K562 (cell line): ENCODE results near the gene HOXA4. TPM values are rescaled to one million over a fixed set of nuclear protein-coding genes. Genes with fewer than 3 reads are reported as not detected.
A peak's percentile ranks its signal among the peaks of the same experiment; 100 is the strongest.

Experiments
- ATAC-seq: fragments of 200-7000 bp; cut with Tn5 transposase; 3 replicates; pipeline ENCODE4 v1.9.1; 2020; ENCODE audit warnings: moderate library complexity
- BruUV-seq: library from RNA; stranded (reverse); fragments of 400-500 nt; replicated peaks from 2 replicates; lab custom pipeline; 2021; lab: Mats Ljungman, UMichigan
- CTCF ChIA-PET: fragments of 300-600 bp; formaldehyde crosslinking; extraction: SDS; loops from one replicate; lab custom pipeline; 2021; ENCODE audit warnings: low intra/inter-chr PET ratio; lab: Yijun Ruan, JAX
- POLR2A ChIA-PET: fragments of 300-600, 350-650 bp; sonication (Branson Sonifier 250); formaldehyde crosslinking; extraction: SDS; loops from one replicate; lab custom pipeline; 2021; ENCODE audit warnings: antibody characterized with exemption, inconsistent platforms; lab: Yijun Ruan, JAX
- DNase-seq, 4 experiments: peaks; one replicate each; pipeline versions ENCODE4 v3.0.0 to v3.0.0-alpha.2; 2011 to 2018; ENCODE audit warnings: low spot score in 3 of 4, mixed read lengths in 3 of 4; ENCODE audit errors: extremely low read depth in 1 of 4
- FAIRE-seq: peaks from 2 replicates; lab custom pipeline; 2011; peaks lifted over from hg19 to GRCh38; lab: Jason Lieb, UNC
- H2AFZ ChIP-seq: 2 replicates; pipeline ENCODE4 v1.6.0; 2011; ENCODE audit warnings: low read depth, low read length, control low read depth, inconsistent platforms
- H3K27ac ChIP-seq: fragments of 200-600 bp; 3 replicates; pipeline ENCODE4 v1.8.0; 2011; ENCODE audit warnings: low read depth, mild to moderate bottlenecking, control low read depth, inconsistent platforms, low read length, moderate library complexity, mixed read lengths; ENCODE audit errors: extremely low read depth
- H3K27me3 ChIP-seq, 2 experiments: fragments of 300-600 bp in 1 of 2; 2 replicates in 1 of 2; 3 replicates in 1 of 2; pipeline versions ENCODE4 v1.6.0 to v1.8.0; 2011; ENCODE audit warnings: inconsistent platforms in 2 of 2, low read length in 2 of 2, mild to moderate bottlenecking in 1 of 2, mixed read lengths in 1 of 2, moderate library complexity in 1 of 2; ENCODE audit not compliant: control insufficient read depth in 2 of 2, insufficient read depth in 2 of 2
- H3K36me3 ChIP-seq: fragments of 300-600 bp; 3 replicates; pipeline ENCODE4 v1.8.0; 2011; ENCODE audit warnings: mild to moderate bottlenecking, low read length, inconsistent platforms; ENCODE audit not compliant: control insufficient read depth, insufficient read depth
- H3K4me1 ChIP-seq, 2 experiments: fragments of 200-600 bp in 1 of 2; replicated peaks in 1 of 2; 2 replicates in 1 of 2; 3 replicates in 1 of 2; pipeline versions ENCODE4 v1.5.1 to v1.8.0; 2011; ENCODE audit warnings: inconsistent platforms in 2 of 2, low read length in 2 of 2, mild to moderate bottlenecking in 1 of 2, mixed read lengths in 1 of 2, moderate library complexity in 1 of 2; ENCODE audit not compliant: control insufficient read depth in 2 of 2, insufficient read depth in 2 of 2
- H3K4me2 ChIP-seq: 2 replicates; pipeline ENCODE4 v1.6.1; 2011; ENCODE audit warnings: low read length, control low read depth, inconsistent platforms, mixed read lengths; ENCODE audit not compliant: insufficient read depth
- H3K4me3 ChIP-seq: fragments of 200-600 bp; sonication (generic), shearing (Covaris generic); 2 replicates; pipeline ENCODE4 v1.5.1; 2016; ENCODE audit warnings: control low read depth, inconsistent platforms
- H3K79me2 ChIP-seq: fragments of 200-600 bp; 3 replicates; pipeline ENCODE4 v1.8.0; 2011; ENCODE audit warnings: low read length, inconsistent platforms; ENCODE audit not compliant: control insufficient read depth, insufficient read depth
- H3K9ac ChIP-seq, 2 experiments: 2 replicates each; pipeline versions ENCODE4 v1.6.0 to v1.6.1; 2011; ENCODE audit warnings: low read depth in 2 of 2, low read length in 2 of 2, control low read depth in 1 of 2, inconsistent platforms in 1 of 2, mild to moderate bottlenecking in 1 of 2, mixed read lengths in 1 of 2; ENCODE audit not compliant: insufficient read depth in 1 of 2
- H3K9me1 ChIP-seq: one replicate; pipeline ENCODE4 v1.6.0; 2011; ENCODE audit warnings: inconsistent platforms, mild to moderate bottlenecking, low read length, moderate library complexity; ENCODE audit not compliant: control insufficient read depth, insufficient read depth
- H3K9me3 ChIP-seq: replicated peaks from 2 replicates; pipeline ENCODE4 v1.5.1; 2011; ENCODE audit warnings: low read depth, low read length, inconsistent platforms; ENCODE audit not compliant: control insufficient read depth, insufficient read depth
- H4K20me1 ChIP-seq: replicated peaks from 2 replicates; pipeline ENCODE4 v1.6.1; 2011; ENCODE audit warnings: low read length, inconsistent platforms, mixed read lengths; ENCODE audit not compliant: control insufficient read depth, insufficient read depth
- CTBP1 ChIP-seq: fragments of 450-650 bp; IDR thresholded peaks from 2 replicates; pipeline ENCODE4 v1.6.1; 2016; ENCODE audit warnings: borderline replicate concordance
- LCOR ChIP-seq: sonication (generic); formaldehyde crosslinking; IDR thresholded peaks from 2 replicates; pipeline ENCODE4 v1.8.0; 2022; ENCODE audit warnings: mild to moderate bottlenecking, missing genetic modification reagents
- NFRKB ChIP-seq: fragments of 450-650 bp; IDR thresholded peaks from 2 replicates; pipeline ENCODE4 v1.6.1; 2016; ENCODE audit warnings: low read depth
- POLR2B ChIP-seq: fragments of 450-650 bp; IDR thresholded peaks from 2 replicates; pipeline ENCODE4 v1.6.1; 2018; ENCODE audit warnings: low read depth; ENCODE audit not compliant: partially characterized antibody
- XRCC4 ChIP-seq: IDR thresholded peaks from one replicate; pipeline ENCODE4 v1.6.1; 2011; ENCODE audit not compliant: insufficient read depth, insufficient read length; ENCODE audit errors: extremely low read depth
- ZNF586 ChIP-seq: fragments of 450-650 bp; formaldehyde crosslinking; conservative IDR thresholded peaks from 2 replicates; pipeline ENCODE4 v1.4.0; 2020; ENCODE audit warnings: mild to moderate bottlenecking, moderate library complexity
- WGBS: fragments of 100-300 bp; shearing (Covaris generic); methylation state at CpG from one replicate; pipeline ENCODE4 v1.1.6; 2016; ENCODE audit warnings: low coverage, mixed read lengths; ENCODE audit not compliant: insufficient coverage; ENCODE audit errors: missing lambda C conversion rate; 5-methylcytosine and 5-hydroxymethylcytosine counted together
- in situ Hi-C: fragments of 300-500 bp; cut with MboI; formaldehyde crosslinking; loops from 4 replicates; pipeline ENCODE4 v1.15.0; 2018; ENCODE audit warnings: inconsistent platforms, mixed read lengths
- intact Hi-C: fragments of 100-400 bp; cut with micrococcal nuclease; formaldehyde crosslinking; loops from 2 replicates; pipeline ENCODE4 v1.14.2; 2022
- polyA plus RNA-seq, 8 experiments: library from polyadenylated mRNA; depleted of rRNA in 4 of 8; stranded (reverse) in 5 of 8; unstranded in 3 of 8; fragments of >200 nt; fragmentation: Nextera tagmentation in 2 of 8; fragmentation: Illumina TruSeq in 1 of 8; extraction: Ambion mirVana in 2 of 8; extraction: Trizol in 1 of 8; gene quantifications; 2 replicates each; pipeline versions ENCODE4 v1.2.1 to v1.2.3, GENCODE V29; 2011 to 2014; ENCODE audit warnings: inconsistent platforms in 1 of 8, missing spikeins in 1 of 8
- total RNA-seq, 7 experiments: library from RNA; depleted of rRNA in 6 of 7; stranded (reverse); fragments of >200 nt in 6 of 7; fragmentation: Illumina TruSeq in 2 of 7; extraction: Trizol in 2 of 7; gene quantifications; 2 replicates each; pipeline versions ENCODE4 v1.2.1 to v1.2.3, GENCODE V29; 2011 to 2021; ENCODE audit warnings: low replicate concordance in 1 of 7
- TF ChIP-seq, protein P1 (sequence below): IDR thresholded peaks from 2 replicates; pipeline ENCODE4 v1.6.1; 2011; ENCODE audit warnings: borderline replicate concordance, low read depth, mild to moderate bottlenecking, moderate library complexity, low read length; ENCODE audit not compliant: insufficient read depth, poor library complexity, severe bottlenecking
- TF ChIP-seq, protein P2 (sequence below): fragments of 250-450 bp; sonication (Bioruptor Pico); IDR thresholded peaks from 2 replicates; pipeline ENCODE4 v1.5.0; 2020; ENCODE audit warnings: mild to moderate bottlenecking
- TF ChIP-seq, protein P3 (sequence below): fragments of 450-650 bp; formaldehyde crosslinking; IDR thresholded peaks from 2 replicates; pipeline ENCODE4 v1.4.0; 2020; ENCODE audit warnings: mild to moderate bottlenecking, moderate library complexity
- TF ChIP-seq, protein P4 (sequence below): fragments of 250-450 bp; sonication (Bioruptor Pico); IDR thresholded peaks from 2 replicates; pipeline ENCODE4 v1.6.1; 2021; ENCODE audit warnings: mild to moderate bottlenecking

HOXA4 gene
- total and polyA plus RNA-seq, 9 of the 15 experiments (the other 6 are each of a cell fraction or from before 2014, with no cell fraction given) = not detected

DNA sequence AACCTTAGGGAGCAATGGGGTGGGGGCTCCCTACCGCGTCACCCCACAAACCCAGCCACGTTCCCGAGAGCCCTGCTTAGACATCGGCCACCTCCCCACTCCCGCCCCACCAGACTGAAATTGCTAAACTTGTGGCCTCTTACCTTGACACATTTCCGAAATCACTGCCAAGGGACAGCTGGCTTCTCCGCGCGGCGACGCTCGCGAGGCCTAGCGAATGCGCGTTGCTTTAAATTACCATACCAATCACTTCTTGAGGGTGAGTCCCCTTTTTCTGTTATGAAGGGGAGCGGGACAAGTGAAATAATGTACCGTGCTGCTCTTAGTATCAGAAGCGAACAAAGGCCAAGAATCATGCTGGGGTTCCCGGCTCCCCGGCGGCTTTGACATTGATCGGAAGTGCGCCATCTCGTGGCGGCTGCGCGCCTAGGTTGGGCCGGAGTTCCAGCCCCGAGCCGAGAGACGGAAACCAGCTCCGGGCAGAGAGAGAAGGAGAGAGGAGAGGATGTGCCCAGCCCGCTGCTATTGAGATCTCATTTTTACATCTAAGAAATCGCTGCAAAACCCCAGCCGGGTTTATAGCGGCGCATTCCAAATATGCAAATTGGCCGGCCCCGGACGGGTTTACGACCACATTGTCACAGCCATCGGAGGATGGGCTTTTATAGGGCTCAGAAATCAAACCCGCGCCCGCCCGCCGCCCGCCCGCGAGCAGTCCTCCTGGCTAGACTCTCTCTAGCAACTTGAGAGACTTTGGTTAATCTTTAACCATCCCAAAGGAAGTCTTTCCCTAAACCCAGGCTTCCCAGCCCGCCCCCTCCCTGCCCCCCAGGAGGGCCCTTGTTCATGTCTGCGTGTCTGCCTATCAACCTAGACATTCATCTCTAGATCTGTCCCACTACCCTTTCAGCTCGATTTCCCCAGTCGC, 49.2 kb upstream of the HOXA4 start (continued):
- TF ChIP-seq, protein P1, sequence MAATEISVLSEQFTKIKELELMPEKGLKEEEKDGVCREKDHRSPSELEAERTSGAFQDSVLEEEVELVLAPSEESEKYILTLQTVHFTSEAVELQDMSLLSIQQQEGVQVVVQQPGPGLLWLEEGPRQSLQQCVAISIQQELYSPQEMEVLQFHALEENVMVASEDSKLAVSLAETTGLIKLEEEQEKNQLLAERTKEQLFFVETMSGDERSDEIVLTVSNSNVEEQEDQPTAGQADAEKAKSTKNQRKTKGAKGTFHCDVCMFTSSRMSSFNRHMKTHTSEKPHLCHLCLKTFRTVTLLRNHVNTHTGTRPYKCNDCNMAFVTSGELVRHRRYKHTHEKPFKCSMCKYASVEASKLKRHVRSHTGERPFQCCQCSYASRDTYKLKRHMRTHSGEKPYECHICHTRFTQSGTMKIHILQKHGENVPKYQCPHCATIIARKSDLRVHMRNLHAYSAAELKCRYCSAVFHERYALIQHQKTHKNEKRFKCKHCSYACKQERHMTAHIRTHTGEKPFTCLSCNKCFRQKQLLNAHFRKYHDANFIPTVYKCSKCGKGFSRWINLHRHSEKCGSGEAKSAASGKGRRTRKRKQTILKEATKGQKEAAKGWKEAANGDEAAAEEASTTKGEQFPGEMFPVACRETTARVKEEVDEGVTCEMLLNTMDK = peak; percentile 77
- TF ChIP-seq LCOR (CRISPR knock-in tag) = no peak
- TF ChIP-seq, all 486 proteins: peak for 8

DNA sequence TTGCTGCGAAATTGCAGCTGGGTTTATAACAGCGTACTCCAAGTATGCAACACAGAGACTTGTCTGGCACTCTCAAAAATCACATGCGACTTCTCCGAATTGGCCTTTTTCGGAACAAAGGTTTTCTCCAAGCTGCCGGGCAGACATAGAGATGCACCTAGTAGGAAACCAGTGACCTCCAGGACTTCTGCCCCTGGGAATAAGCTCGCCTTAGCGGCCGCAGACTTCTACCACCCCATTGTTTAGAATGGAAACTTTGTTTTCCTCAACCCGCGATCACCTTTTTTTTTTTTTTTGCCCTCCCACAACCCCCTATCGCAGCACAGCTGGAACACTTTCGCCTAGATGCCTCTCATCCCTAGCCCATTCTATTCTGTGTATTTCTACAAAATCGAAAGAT, 48.5 kb upstream of the HOXA4 start:
- WGBS = 15% methylated on average over 9 of the region's 14 CpGs
- no peak overlapping the region for H3K4me3 ChIP-seq
- no peak for DNase-seq
- H3K9me3 ChIP-seq = no peaks in the 10 kb centered on the region; the same call in 1 of the 2 replicates
- no TSS peak for BruUV-seq
- H3K27ac ChIP-seq = no peak overlapping the region
- H3K27me3 ChIP-seq = peaks cover 39 to 79% of the 10 kb centered on the region in 2 experiments
- peaks cover 0 to 12% of the 10 kb centered on the region in 2 experiments; a peak in 1 of 5 replicates for H3K4me1 ChIP-seq
- intact Hi-C loops = no loop called here
- ChIA-PET CTCF (interaction anchor here (0.7 kb wide), 1 partner anchor 812 kb away, joined by 6 read pairs; no protein-coding TSS in a partner anchor), POLR2A (interaction anchor here (0.6 kb wide), 1 partner anchor 16 kb away, joined by 3 read pairs; no protein-coding TSS in a partner anchor)
- no peak for ATAC-seq
- no peaks in the 10 kb centered on the region for H3K9me1 ChIP-seq
- TF ChIP-seq XRCC4 (no peak), POLR2B (no peak), ZNF586 (CRISPR knock-in tag) (no peak), CTBP1 (no peak), NFRKB (no peak)
- TF ChIP-seq, protein P2, sequence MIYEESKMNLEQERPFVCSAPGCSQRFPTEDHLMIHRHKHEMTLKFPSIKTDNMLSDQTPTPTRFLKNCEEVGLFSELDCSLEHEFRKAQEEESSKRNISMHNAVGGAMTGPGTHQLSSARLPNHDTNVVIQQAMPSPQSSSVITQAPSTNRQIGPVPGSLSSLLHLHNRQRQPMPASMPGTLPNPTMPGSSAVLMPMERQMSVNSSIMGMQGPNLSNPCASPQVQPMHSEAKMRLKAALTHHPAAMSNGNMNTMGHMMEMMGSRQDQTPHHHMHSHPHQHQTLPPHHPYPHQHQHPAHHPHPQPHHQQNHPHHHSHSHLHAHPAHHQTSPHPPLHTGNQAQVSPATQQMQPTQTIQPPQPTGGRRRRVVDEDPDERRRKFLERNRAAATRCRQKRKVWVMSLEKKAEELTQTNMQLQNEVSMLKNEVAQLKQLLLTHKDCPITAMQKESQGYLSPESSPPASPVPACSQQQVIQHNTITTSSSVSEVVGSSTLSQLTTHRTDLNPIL (CRISPR knock-in tag) = no peak
- TF ChIP-seq, protein P3, sequence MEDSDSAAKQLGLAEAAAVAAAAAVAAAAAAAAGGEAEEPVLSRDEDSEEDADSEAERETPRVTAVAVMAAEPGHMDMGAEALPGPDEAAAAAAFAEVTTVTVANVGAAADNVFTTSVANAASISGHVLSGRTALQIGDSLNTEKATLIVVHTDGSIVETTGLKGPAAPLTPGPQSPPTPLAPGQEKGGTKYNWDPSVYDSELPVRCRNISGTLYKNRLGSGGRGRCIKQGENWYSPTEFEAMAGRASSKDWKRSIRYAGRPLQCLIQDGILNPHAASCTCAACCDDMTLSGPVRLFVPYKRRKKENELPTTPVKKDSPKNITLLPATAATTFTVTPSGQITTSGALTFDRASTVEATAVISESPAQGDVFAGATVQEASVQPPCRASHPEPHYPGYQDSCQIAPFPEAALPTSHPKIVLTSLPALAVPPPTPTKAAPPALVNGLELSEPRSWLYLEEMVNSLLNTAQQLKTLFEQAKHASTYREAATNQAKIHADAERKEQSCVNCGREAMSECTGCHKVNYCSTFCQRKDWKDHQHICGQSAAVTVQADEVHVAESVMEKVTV (CRISPR knock-in tag) = no peak
- TF ChIP-seq, protein P4, sequence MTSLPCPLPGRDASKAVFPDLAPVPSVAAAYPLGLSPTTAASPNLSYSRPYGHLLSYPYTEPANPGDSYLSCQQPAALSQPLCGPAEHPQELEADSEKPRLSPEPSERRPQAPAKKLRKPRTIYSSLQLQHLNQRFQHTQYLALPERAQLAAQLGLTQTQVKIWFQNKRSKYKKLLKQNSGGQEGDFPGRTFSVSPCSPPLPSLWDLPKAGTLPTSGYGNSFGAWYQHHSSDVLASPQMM (CRISPR knock-in tag) = no peak
- H3K36me3 ChIP-seq = no peaks in the 10 kb centered on the region
- H3K9ac ChIP-seq = no peak overlapping the region
- H3K79me2 ChIP-seq = no peaks in the 10 kb centered on the region
- H3K4me2 ChIP-seq = no peak overlapping the region
- no peak overlapping the region for H2AFZ ChIP-seq
- H4K20me1 ChIP-seq = no peaks in the 10 kb centered on the region
- in situ Hi-C loops = no loop called here
- FAIRE-seq = no peak
